SK-N-SH (cell line): ENCODE results near the gene SMAD3.

Experiments used
- CTCF ChIP-seq: fragments of 200-600 bp; sonication (generic); IDR thresholded peaks from 2 replicates; pipeline ENCODE4 v1.6.1; 2017; ENCODE audit warnings: antibody characterized with exemption, mild to moderate bottlenecking, moderate library complexity
- EP300 ChIP-seq, 2 experiments: IDR thresholded peaks; 2 replicates each; pipeline versions ENCODE4 v1.4.0 to v1.6.1; 2012; ENCODE audit warnings: borderline replicate concordance in 1 of 2, low read depth in 1 of 2, low read length in 1 of 2
- MAX ChIP-seq: IDR thresholded peaks from 2 replicates; pipeline ENCODE4 v1.4.0; 2012; ENCODE audit warnings: low read depth
- NFIC ChIP-seq: IDR thresholded peaks from 2 replicates; pipeline ENCODE4 v1.4.0; 2012; ENCODE audit warnings: borderline replicate concordance
- POLR2AphosphoS5 ChIP-seq: IDR thresholded peaks from 2 replicates; pipeline ENCODE4 v1.6.1; 2012; ENCODE audit warnings: low read depth, low read length
- RXRA ChIP-seq: IDR thresholded peaks from 2 replicates; pipeline ENCODE4 v1.4.0; 2012; ENCODE audit warnings: low read depth, mild to moderate bottlenecking, borderline replicate concordance
- SIN3A ChIP-seq: IDR thresholded peaks from 2 replicates; pipeline ENCODE4 v1.6.1; 2012; ENCODE audit warnings: low read depth, mild to moderate bottlenecking, low read length, moderate library complexity, borderline replicate concordance

GRCh38 chr15:67136802-67137201 is 71.4 kb downstream of the SMAD3 start:
- TF ChIP-seq POLR2AphosphoS5, result no peak
- TF ChIP-seq NFIC, result no peak
- no peak for TF ChIP-seq CTCF
- TF ChIP-seq SIN3A, result no peak
- no peak for TF ChIP-seq EP300 (IDR thresholded peaks at IDR 0.05; ENCODE audit: borderline replicate concordance in 1 of 2, low read depth in 1 of 2, low read length in 1 of 2)
- no peak for TF ChIP-seq RXRA
- no peak for TF ChIP-seq MAX
